ENCODE data around the gene SNX1. TPM values are rescaled to one million over a fixed set of nuclear protein-coding genes. Genes with fewer than 3 reads are reported as not detected.

SNX1 gene
- polyA plus RNA-seq, 4 donors = 56.5 to 95.7 (median 75.0) TPM

DNA sequence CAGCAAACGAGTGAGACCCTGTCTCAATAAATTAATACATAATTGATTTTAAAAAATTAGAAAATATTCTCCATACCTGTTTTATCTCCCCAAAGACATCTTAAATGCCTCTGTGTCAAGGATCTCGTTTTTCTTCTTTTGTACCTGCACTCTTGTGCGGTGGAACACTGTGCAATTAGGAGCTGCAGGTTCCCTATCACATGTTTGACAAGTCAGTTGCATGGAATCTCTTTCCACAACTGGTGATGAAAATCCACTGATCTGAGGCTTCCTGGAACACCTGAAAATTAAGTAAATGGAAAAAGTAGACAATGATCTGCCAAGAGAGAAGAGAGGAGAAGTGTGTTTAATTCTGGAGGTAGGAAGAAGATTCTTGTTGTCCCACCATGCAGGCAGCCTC lies 52.8 kb downstream of the SNX1 start:
- Histone ChIP-seq H3K9me3 (ENCODE audit: control insufficient read depth in 2 of 2, insufficient read depth in 1 of 2, low read depth in 1 of 2, low read length in 1 of 2) (no peaks in the 10 kb centered on the region), H3K4me1 (ENCODE audit: control insufficient read depth in 3 of 3, insufficient read depth in 2 of 3, low read depth in 1 of 3, low read length in 2 of 3) (peaks cover 0 to 23% (median 0%) of the 10 kb centered on the region in 3 donors), H3K36me3 (ENCODE audit: control insufficient read depth in 3 of 3, insufficient read depth in 2 of 3, low read depth in 1 of 3, low read length in 3 of 3) (peaks cover 2 to 25% (median 3%) of the 10 kb centered on the region in 3 donors), H3K4me3 (ENCODE audit: low read depth in 1 of 3, low read length in 3 of 3) (no peak overlapping the region), H3K27ac (ENCODE audit: low read depth in 1 of 3, low read length in 2 of 3) (no peak overlapping the region), H3K27me3 (ENCODE audit: control insufficient read depth in 3 of 3, insufficient read depth in 3 of 3, low read length in 3 of 3) (peaks cover 0 to 21% (median 4%) of the 10 kb centered on the region in 3 donors)
- FAIRE-seq = no peak
- 68 to 81% (median 71%) methylated on average over 3 of the region's 3 CpGs for WGBS, 3 donors
- DNase-seq = no peak

DNA sequence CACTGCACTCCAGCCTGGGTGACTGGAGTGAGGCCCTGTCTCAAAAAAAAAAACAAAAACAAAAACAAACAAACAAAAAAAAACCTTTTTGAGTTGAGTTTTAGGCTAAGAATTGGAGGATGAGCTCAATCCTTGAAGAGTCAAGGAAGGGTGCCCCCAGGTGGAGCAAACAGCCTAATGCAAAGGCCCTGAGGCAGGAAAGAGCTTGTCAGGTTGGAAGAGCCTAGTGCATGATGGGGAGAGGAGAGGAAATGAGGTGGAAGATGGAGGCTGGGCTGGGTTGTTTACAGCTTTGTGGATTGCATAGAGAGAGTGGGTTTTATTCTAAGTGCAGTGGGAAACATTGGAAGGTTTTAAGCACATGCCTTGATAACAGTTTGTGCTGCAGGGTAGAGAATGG lies 53.6 kb downstream of the SNX1 start:
- FAIRE-seq = no peak
- Histone ChIP-seq H3K27ac (ENCODE audit: low read depth in 1 of 3, low read length in 2 of 3) (no peak overlapping the region), H3K27me3 (ENCODE audit: control insufficient read depth in 3 of 3, insufficient read depth in 3 of 3, low read length in 3 of 3) (peaks cover 0 to 21% (median 4%) of the 10 kb centered on the region in 3 donors), H3K9me3 (ENCODE audit: control insufficient read depth in 2 of 2, insufficient read depth in 1 of 2, low read depth in 1 of 2, low read length in 1 of 2) (no peaks in the 10 kb centered on the region), H3K4me3 (ENCODE audit: low read depth in 1 of 3, low read length in 3 of 3) (no peak overlapping the region), H3K4me1 (ENCODE audit: control insufficient read depth in 3 of 3, insufficient read depth in 2 of 3, low read depth in 1 of 3, low read length in 2 of 3) (peaks cover 0 to 23% (median 0%) of the 10 kb centered on the region in 3 donors), H3K36me3 (ENCODE audit: control insufficient read depth in 3 of 3, insufficient read depth in 2 of 3, low read depth in 1 of 3, low read length in 3 of 3) (peaks cover 0 to 30% (median 0%) of the 10 kb centered on the region in 3 donors)
- DNase-seq = peak in 1 of 2 donors; percentile 27

DNA sequence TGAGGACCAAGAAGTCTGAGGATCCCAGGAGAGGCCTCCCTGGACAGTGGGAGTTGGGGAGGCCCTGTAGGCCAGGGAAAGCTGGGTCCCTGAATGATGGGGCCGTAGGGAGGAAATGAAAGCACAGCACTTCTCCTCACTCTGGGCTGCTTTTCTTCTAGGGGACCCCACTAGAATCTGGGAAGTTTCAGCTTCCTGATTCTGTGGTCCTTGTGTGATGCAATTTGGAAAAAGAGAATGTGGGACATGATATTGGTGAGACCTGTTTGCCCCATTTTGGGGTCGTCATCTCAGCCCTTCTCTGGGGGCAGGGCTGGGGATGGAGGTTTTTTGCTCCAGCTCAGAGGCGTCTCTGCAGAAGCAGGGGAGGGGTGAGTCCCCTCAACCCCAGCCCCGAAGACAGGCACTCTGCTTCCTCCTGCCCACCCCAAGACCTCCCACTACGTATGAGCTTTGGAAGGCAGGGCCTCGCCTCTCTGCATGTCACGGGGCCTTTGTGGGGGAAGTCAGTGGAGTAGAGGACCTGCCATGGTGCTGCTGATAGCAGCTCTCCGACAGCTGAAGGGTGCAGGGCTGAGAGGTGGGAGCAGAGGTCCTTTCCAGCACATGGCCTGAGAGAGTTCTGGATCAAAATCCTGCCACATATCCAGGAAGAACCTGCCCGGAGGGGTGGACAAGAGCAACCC lies 54.3 kb downstream of the SNX1 start:
- no peak for DNase-seq
- peaks cover 0 to 21% (median 4%) of the 10 kb centered on the region in 3 donors for H3K27me3 ChIP-seq (ENCODE audit: control insufficient read depth in 3 of 3, insufficient read depth in 3 of 3, low read length in 3 of 3)
- H3K27ac ChIP-seq (ENCODE audit: low read depth in 1 of 3, low read length in 2 of 3) = no peak overlapping the region
- no peak for FAIRE-seq
- H3K9me3 ChIP-seq (ENCODE audit: control insufficient read depth in 2 of 2, insufficient read depth in 1 of 2, low read depth in 1 of 2, low read length in 1 of 2) = no peaks in the 10 kb centered on the region
- H3K36me3 ChIP-seq (ENCODE audit: control insufficient read depth in 3 of 3, insufficient read depth in 2 of 3, low read depth in 1 of 3, low read length in 3 of 3) = peaks cover 0 to 28% (median 0%) of the 10 kb centered on the region in 3 donors
- WGBS, 3 donors = 67 to 80% (median 71%) methylated on average over 8 to 9 of the region's 9 CpGs
- H3K4me3 ChIP-seq (ENCODE audit: low read depth in 1 of 3, low read length in 3 of 3) = no peak overlapping the region
- H3K4me1 ChIP-seq (ENCODE audit: control insufficient read depth in 3 of 3, insufficient read depth in 2 of 3, low read depth in 1 of 3, low read length in 2 of 3) = peaks cover 0 to 23% (median 0%) of the 10 kb centered on the region in 3 donors

DNA sequence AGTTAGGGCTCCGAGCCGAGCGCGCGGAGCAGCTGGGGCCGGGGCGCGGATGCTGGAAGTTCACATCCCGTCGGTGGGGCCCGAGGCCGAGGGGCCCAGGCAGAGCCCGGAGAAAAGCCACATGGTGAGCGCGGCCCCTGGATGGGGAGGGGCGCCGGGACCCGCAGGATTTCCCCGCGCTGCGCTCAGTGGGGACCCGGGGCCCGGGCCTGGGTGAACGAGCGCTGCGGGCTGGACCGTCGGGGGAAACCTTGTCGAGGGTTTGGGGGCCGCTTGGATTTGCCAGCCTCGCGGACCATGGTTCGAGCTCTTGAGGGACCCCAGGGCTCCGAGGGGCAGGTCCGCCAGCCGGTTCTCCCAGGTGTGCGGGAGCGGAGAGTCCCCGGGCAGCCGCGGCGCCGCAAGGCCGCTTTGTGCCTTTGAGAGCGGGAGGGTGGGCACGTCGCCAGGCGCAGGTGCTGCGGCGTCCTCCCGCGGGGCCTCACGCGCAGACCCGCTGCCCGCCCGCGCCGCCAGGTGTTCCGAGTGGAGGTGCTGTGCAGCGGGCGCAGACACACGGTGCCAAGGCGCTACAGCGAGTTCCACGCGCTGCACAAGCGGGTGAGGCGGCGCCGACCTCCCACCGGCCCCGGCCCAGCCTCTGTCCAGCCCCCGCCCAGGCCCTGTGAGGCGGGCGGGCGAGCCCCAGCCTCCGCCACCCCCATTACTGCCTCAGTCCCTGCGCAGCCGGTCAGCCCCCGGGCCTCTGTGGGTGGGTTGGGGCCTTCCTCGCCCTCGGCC lies 56.1 kb downstream of the SNX1 start, which contains the start of gene SNX22:
TSS of gene SNX22 (plus strand) at position 5 of the 780 bp plus-strand sequence. CDS start at position 50, 45 bp downstream.
- no peak for FAIRE-seq
- WGBS, 3 donors = 0 to 1% (median 1%) methylated on average over 61 to 83 of the region's 83 CpGs
- peaks cover 0 to 22% (median 0%) of the 10 kb centered on the region in 3 donors for H3K4me1 ChIP-seq (ENCODE audit: control insufficient read depth in 3 of 3, insufficient read depth in 2 of 3, low read depth in 1 of 3, low read length in 2 of 3)
- peak in 1 of 2 donors; percentile 53 for DNase-seq
- no peak within 1 kb of the TSS for H3K27ac ChIP-seq (ENCODE audit: low read depth in 1 of 3, low read length in 2 of 3)
- no peaks in the 10 kb centered on the region for H3K9me3 ChIP-seq (ENCODE audit: control insufficient read depth in 2 of 2, insufficient read depth in 1 of 2, low read depth in 1 of 2, low read length in 1 of 2)
- peaks cover 0 to 21% (median 4%) of the 10 kb centered on the region in 3 donors for H3K27me3 ChIP-seq (ENCODE audit: control insufficient read depth in 3 of 3, insufficient read depth in 3 of 3, low read length in 3 of 3)
- H3K36me3 ChIP-seq (ENCODE audit: control insufficient read depth in 3 of 3, insufficient read depth in 2 of 3, low read depth in 1 of 3, low read length in 3 of 3) = peaks cover 8 to 33% (median 12%) of the 10 kb centered on the region in 3 donors
- H3K4me3 ChIP-seq (ENCODE audit: low read depth in 1 of 3, low read length in 3 of 3) = peak within 1 kb of the TSS; percentile 38 to 60 (median 46)

DNA sequence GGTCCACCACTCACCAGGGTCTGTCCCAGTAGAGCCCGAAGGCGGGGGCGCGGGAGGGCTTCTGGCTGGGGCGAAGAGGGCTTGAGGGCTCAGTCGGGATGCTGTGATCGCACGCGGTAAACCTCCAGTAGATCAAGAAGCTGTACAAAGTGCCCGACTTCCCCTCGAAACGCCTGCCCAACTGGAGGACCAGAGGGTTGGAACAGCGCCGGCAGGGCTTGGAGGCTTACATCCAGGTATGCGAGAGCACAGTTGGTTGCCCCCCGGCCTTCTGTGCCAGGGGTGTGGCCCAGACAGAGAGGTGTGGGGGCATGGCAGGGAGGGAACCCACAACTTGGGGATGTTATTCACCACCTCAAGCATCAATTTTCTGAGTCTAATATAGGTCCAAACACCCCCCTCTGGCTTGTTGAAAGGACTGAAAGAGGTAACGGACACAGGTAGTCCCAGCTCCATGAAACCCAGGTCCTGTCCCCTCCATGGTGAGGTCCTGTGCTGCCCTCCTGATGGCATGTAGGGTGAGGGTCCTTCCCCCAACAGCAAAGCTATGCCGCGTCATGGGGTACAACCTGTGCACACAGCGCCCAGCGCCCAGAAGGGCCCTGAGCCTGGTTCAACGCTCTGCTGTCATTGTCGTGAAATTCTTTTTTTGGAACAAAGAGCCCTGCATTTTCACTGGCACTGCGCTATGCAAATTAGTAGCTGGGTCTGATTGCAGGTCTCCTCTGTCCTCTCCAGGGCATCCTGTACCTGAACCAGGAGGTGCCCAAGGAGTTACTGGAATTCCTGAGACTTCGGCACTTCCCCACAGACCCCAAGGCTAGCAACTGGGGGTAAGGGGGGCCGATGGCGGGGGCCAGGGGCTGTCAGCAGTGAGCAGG lies 57.0 kb downstream of the SNX1 start:
- peaks cover 0 to 18% (median 0%) of the 10 kb centered on the region in 3 donors for H3K4me1 ChIP-seq (ENCODE audit: control insufficient read depth in 3 of 3, insufficient read depth in 2 of 3, low read depth in 1 of 3, low read length in 2 of 3)
- no peak overlapping the region for H3K27ac ChIP-seq (ENCODE audit: low read depth in 1 of 3, low read length in 2 of 3)
- H3K9me3 ChIP-seq (ENCODE audit: control insufficient read depth in 2 of 2, insufficient read depth in 1 of 2, low read depth in 1 of 2, low read length in 1 of 2) = no peaks in the 10 kb centered on the region
- peak overlapping the region; percentile 9 to 60 (median 34) for H3K4me3 ChIP-seq (ENCODE audit: low read depth in 1 of 3, low read length in 3 of 3)
- DNase-seq = peak in 1 of 2 donors; percentile 22
- no peak for FAIRE-seq
- peaks cover 15 to 39% (median 18%) of the 10 kb centered on the region in 3 donors for H3K36me3 ChIP-seq (ENCODE audit: control insufficient read depth in 3 of 3, insufficient read depth in 2 of 3, low read depth in 1 of 3, low read length in 3 of 3)
- peaks cover 0 to 21% (median 4%) of the 10 kb centered on the region in 3 donors for H3K27me3 ChIP-seq (ENCODE audit: control insufficient read depth in 3 of 3, insufficient read depth in 3 of 3, low read length in 3 of 3)
- 22% methylated on average over 27 of the region's 27 CpGs for WGBS, 3 donors

DNA sequence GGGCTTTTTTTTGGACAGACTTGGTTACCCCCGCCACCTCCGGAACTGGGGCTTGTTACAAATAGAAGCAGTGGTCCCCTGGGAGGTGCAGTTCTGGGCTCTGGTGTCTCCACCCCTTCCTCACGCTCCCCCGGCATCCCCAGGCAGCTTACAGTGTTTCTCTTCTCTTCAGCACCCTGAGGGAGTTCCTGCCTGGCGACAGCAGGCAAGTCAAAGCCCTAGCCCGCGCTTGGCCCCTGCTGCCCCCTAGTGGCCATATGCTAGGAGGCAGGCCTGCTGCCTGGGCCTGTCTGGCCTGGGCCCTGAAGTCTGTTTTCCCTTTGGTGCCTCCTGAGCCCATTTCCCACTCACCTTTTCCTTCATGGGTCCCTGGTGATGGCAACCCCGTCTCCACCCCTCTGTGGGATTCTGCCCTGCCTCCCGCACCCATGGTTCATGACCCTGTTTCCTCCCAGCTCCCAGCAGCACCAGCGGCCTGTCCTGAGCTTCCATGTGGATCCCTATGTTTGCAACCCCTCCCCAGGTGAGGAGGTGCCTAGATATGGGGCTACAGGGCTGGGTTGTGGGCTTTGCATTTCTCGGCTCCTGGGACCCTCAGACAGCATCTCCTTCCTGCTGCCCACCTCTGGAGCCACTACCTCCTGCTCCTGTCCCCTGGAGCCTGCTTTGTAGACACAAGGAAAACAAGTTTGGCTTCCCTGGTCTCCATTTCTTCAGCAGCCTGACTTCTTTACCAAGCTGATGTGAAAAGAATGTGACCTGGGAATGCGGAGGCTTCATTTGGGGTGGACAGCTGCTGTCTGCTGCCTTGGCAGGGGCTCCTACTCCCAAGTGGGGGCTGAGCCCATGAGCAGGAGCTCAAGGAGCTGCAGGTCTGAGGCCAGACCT lies 57.9 kb downstream of the SNX1 start:
- H3K27ac ChIP-seq (ENCODE audit: low read depth in 1 of 3, low read length in 2 of 3) = no peak overlapping the region
- H3K4me3 ChIP-seq (ENCODE audit: low read depth in 1 of 3, low read length in 3 of 3) = no peak overlapping the region
- DNase-seq (peak; percentile 84 to 92), FAIRE-seq (no peak)
- no peaks in the 10 kb centered on the region for H3K9me3 ChIP-seq (ENCODE audit: control insufficient read depth in 2 of 2, insufficient read depth in 1 of 2, low read depth in 1 of 2, low read length in 1 of 2)
- H3K36me3 ChIP-seq (ENCODE audit: control insufficient read depth in 3 of 3, insufficient read depth in 2 of 3, low read depth in 1 of 3, low read length in 3 of 3) = peaks cover 25 to 49% (median 28%) of the 10 kb centered on the region in 3 donors
- H3K27me3 ChIP-seq (ENCODE audit: control insufficient read depth in 3 of 3, insufficient read depth in 3 of 3, low read length in 3 of 3) = peaks cover 0 to 21% (median 4%) of the 10 kb centered on the region in 3 donors
- peaks cover 0 to 18% (median 0%) of the 10 kb centered on the region in 3 donors for H3K4me1 ChIP-seq (ENCODE audit: control insufficient read depth in 3 of 3, insufficient read depth in 2 of 3, low read depth in 1 of 3, low read length in 2 of 3)
- WGBS, 3 donors = 18 to 25% (median 23%) methylated on average over 12 of the region's 12 CpGs

DNA sequence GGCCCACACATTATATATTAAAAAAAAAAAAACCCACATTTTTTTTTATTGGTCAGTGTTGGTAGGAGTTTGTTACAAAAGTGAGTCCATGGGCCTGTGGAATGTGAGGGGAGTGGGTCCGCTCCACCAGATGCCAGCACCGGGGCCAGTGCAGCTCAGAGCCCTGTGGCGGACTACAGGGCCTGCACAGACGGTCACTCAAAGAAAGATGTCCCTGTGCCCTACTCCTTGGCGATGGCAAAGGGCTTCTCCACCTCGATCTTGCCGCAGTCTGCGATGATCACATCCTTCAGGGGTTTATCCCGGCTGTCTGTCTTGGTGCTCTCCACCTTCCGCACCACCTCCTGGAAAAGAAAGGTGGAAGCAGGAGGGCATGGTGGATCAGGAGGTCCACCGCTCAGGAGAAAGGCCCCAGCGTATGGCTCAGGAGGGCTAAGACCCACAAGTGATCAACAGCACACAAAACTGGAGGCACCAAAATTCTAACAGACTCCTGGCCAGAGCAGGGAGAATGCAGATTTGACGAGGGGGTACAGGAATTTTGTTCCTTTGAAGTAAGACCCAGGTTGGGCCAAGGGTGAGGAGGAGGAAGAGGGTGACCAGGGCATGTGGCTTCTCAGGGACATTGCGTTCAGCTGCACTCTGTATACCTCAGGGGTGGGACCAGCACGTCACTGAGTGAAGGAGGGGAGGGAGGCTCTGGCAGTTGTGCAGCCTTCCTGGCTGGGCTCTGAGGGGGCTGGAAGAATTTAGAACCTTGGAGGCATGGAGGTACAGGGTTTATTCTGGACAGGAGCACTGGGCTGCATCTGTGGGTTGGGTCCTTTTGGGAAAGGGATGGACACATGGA lies 60.2 kb downstream of the SNX1 start:
- H3K4me3 ChIP-seq (ENCODE audit: low read depth in 1 of 3, low read length in 3 of 3) = no peak overlapping the region
- peaks cover 0 to 18% (median 0%) of the 10 kb centered on the region in 3 donors for H3K4me1 ChIP-seq (ENCODE audit: control insufficient read depth in 3 of 3, insufficient read depth in 2 of 3, low read depth in 1 of 3, low read length in 2 of 3)
- WGBS, 3 donors = 87 to 90% (median 89%) methylated on average over 15 of the region's 15 CpGs
- H3K9me3 ChIP-seq (ENCODE audit: control insufficient read depth in 2 of 2, insufficient read depth in 1 of 2, low read depth in 1 of 2, low read length in 1 of 2) = no peaks in the 10 kb centered on the region
- no peak for DNase-seq
- H3K27me3 ChIP-seq (ENCODE audit: control insufficient read depth in 3 of 3, insufficient read depth in 3 of 3, low read length in 3 of 3) = peaks cover 0 to 20% (median 4%) of the 10 kb centered on the region in 3 donors
- peaks cover 38 to 72% (median 39%) of the 10 kb centered on the region in 3 donors for H3K36me3 ChIP-seq (ENCODE audit: control insufficient read depth in 3 of 3, insufficient read depth in 2 of 3, low read depth in 1 of 3, low read length in 3 of 3)
- FAIRE-seq = no peak
- no peak overlapping the region for H3K27ac ChIP-seq (ENCODE audit: low read depth in 1 of 3, low read length in 2 of 3)
